DMS114 treated with DMSO at 0.1 percent for 48 hours (cell line): ENCODE data around the gene SECTM1.

Experiments
- DNase-seq: peaks from one replicate; lab custom pipeline; 2025; ENCODE audit not compliant: unreplicated experiment; lab: John Stamatoyannopoulos, UW

The SECTM1 gene

GRCh38 chr17:82316651-82317393 is 16.7 kb downstream of the SECTM1 start:
- no peak for DNase-seq

- DNase-seq: no peak
Observed at GRCh38 chr17:82315703-82316358, 17.7 kb downstream of the SECTM1 start.

DNA sequence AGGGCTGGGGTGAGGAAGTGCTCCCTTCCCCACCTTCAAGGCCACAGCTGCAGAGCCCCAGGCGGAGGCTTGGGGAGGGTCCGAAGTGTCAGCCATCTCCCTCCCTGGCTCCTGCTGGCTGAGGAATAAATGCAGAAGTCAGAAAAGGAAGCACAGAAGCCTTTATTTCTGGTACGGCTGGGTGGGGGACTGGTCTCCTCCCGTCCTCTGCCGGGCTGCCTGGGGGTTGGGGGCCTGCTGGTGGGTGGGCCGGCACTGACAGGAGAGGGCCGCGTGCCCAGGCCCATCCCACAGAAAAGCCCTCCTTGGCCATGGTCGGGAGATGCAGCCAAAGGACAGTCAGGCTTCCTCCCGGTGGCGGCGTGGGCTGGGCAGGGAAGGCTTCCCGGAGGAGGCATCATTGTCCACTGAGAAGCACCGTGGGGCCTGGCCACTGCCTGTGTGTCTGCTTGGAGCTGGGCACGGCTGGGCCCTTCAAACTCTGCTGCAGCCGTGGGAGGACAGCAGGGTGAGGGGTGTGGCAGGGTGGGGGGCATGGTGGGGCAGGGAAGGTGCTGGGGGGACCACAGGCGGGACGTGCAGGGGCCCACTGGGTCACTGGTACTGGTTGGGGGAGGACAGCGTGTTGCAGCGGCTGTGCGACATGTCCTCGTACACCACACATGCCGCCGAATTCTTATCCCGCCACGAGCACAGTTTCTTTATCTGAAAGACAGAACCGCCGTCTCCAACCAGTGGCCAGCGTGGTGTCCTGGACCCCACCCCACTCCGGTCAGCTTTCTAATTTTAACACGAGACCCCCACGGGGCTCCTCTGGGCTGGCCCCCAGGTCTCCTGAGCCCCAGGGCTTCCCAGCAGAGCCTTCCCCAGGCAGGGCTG is 18.6 kb downstream of the SECTM1 start:
- no peak for DNase-seq

- DNase-seq: no peak
Observed at GRCh38 chr17:82314012-82314726, 19.4 kb downstream of the SECTM1 start.

DNA sequence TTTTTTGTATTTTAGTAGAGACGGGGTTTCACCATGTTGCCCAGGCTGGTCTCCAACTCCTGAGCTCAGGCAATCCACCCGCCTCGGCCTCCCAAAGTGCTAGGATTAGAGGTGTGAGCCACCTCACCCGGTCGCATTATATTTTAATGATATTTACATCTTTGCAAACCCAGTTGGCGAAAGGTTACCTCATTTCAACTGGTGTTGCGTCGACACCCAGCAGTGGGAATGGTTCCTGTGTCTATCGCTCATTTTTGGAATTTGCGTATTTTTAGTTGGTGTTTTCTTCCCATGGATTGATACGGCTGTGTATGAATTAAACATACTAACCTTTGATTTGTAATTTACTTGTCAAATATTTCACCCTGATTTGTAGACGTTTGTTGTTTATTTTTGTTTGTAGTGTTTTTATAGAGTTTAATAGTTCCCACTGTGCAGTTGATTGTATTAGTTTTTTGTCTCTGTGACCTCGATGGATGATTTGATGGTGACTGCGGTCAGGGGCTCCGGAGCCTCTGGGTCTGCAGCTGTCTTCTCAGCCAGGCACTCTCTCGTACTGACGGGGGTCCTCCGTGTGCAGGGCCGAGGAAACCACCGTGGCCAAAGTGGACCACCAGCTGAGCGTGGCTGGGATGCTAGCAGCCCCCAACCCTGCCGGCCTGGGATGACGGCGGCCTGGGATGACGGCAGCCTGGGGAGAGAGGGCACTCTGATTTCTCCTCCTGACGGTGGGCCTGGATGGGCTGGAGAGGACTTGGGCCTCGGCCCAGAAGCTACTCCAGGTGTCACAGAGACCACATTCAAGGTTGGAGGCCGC is 20.2 kb downstream of the SECTM1 start:
- DNase-seq: no peak

GRCh38 chr17:82311971-82312370 is 21.6 kb downstream of the SECTM1 start:
- no peak for DNase-seq

DNA sequence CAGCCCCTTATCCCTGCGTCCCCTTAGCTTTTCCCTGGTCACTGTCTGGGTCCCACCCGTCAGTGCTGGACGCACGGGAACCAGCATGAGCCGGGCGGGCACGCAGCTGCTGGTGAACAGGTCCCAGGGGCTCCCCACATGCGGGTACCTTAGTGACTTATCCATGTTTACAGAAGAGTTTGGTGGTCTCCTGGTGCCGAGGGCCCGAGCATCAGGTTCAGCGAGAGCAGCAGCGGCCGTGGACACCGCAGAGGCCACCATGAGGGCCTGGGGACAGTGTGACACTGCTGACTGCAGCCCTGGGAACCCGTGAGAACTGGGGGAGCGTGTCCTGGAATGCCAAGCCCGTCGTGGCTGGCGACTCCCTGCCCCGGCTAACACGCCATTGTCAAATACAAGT is 22.7 kb downstream of the SECTM1 start:
- no peak for DNase-seq

DNA sequence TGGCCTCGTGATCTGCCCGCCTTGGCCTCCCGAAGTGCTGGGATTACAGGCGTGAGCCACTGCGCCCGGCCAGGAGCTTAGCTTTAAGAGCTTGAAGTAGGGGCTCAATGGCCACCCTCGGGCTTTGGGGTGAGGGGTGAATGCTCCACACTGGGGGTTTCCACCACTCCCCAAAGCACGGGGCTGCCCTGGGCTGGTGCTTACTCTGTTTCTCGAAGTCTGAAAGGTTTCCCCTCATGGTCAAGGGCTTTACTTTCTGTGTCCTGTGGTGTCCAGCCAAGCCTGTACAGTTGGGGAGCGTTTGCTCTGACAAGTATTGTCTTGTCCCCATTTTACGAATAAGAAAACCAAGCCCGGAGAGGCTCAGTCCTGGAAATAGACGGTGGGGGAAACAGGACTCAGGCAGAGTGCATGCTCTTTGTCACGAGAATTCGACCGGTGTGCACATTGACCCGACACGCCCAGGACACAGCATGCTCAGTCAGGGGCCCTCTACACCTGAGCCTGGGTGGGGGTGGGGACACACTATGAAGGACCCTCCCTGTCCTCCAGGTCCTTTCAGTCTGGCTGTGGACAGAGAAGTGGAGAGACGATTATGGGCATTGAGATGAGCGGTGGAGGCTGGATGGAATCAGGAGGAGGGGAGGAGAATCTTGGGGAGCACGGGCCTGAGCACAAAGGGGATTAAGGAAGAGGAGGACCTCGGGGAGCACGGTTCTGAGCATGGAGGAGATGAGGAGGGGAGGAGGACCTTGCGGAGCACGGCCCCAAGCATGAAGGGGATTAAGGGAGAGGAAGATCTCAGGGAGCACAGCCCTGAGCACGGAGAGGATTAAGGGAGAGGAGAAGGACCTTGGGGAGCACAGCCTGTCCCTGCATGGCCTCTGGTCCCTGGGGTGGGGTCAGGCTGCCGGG is 23.7 kb downstream of the SECTM1 start:
- DNase-seq: no peak

DNA sequence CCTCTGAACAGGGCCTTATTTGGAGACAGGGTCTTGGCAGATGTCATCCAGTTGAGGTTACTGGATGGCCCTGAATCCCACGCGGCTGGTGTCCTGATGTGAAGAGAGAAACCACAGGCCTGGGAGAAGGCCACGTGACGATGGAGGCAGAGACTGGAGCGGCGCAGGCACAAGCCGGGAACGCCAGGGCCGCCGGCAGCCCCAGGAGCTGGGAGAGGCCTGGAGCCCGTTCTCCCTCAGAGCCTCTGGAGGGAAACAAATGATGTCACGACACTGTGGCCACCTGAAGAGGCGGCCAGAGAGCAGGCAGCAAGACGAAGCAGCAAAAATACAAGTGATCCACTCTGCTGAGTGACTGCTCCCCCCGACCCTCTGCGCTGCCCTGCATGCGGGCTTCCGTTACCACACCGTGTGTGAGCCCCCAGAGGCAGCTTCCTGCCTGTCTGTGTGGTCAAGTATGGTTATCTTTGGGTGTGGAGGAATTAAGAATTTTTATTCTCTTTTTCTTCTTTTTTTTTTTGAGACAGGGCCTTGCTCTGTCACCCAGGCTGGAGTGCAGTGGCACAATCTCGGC is 27.8 kb downstream of the SECTM1 start:
- DNase-seq: no peak

GRCh38 chr17:82304826-82305726 is 28.5 kb downstream of the SECTM1 start:
- DNase-seq: no peak

GRCh38 chr17:82303944-82304808 is 29.4 kb downstream of the SECTM1 start:
- DNase-seq: no peak

DNA sequence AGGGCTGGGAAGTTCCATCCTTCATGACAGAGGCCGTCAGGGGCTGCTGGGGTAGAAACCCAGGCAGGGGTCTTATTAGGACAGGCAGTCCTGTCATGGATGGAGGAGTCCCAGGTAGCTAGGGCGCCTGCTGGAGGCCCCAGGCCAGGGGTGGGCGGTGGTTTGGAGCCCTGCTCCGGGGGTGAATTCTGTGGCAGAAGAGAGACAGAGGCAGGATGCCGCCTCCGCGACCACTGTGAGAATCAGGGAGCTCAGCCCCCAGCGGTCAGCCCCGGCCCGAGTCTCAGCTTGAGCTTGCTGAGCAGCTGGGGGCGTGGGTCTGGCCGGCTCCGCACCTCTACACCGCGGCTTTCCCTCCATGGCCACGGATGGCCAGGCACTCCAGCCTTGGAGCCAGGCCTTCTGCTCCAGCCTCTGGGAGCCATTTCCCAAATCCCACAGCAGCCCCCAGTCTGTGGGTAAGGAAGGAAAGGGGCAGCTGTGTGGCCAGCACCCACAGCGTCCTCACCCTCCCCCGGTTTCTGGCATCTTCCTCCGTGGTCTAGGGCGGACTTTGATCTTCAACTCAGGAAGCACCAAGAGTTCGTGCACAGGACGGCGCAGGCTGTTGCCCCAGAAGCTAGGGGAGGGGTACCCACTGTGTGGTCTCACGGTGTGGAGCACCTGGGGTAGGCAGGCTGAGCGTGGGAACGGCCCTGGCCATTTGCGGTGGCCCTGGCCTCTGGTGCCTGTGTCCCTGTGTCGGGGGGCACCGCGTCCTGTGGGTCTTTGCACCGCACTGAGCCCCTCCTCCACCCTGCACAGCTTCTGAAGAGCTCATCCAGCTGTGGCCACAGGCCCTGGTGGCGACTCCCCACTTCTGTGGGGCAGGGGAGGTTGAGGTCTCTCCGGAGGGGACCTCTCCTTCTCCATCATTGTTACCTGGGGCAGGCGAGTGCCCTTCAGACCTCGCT is 30.3 kb downstream of the SECTM1 start:
- DNase-seq: no peak

GRCh38 chr17:82302568-82302963 is 31.0 kb downstream of the SECTM1 start:
- DNase-seq: no peak

DNA sequence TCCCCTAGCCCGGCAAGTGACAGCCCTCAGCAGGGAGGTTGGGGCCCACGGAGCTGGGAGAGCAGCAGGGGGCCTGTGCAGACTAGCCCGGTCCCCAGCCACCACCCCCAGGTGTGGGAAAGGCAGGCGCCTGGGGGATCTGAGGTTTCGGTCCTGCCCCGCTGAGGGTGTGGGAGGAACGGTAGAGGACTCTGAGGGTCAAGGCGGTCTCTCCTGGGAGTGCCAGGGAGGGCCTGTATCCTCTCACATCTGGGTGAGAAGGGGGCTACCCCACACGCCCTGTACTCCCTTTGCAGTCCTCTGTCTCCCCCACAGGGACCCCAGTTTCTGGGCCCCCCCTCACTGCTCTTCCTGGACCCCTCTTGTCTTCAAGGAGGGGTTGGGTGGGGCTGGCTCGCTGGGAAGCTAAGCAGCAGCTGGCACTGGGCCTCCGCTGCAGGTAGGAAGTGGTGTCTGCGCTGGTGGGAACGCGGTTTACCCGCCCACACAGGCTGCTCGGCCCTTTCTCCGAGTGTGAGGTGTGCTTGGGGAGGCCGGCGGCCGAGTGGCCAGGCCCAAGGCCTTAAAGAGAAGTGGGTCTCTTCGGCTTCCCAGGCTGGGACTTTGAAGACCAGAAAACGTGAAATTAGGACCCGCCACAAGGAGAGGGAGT is 31.5 kb downstream of the SECTM1 start:
- DNase-seq: no peak

- DNase-seq: no peak
Observed at GRCh38 chr17:82301300-82301915, 32.2 kb downstream of the SECTM1 start.
